ENCODE results near the gene ELOVL3. TPM values are rescaled to one million over a fixed set of nuclear protein-coding genes. Genes with fewer than 3 reads are reported as not detected.

The ELOVL3 gene
- total RNA-seq, 1 experiment from 2014 or later = 0.17 TPM

- no peak for TF ChIP-seq TCF7 (CRISPR knock-in tag; IDR thresholded peaks at IDR 0.05; ENCODE audit: low read depth)
- no peak for TF ChIP-seq ZNF532 (CRISPR knock-in tag; IDR thresholded peaks at IDR 0.05; ENCODE audit: borderline replicate concordance)
- TF ChIP-seq, protein P1, sequence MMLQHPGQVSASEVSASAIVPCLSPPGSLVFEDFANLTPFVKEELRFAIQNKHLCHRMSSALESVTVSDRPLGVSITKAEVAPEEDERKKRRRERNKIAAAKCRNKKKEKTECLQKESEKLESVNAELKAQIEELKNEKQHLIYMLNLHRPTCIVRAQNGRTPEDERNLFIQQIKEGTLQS (CRISPR knock-in tag; conservative IDR thresholded peaks at IDR 0.05) = no peak
- TF ChIP-seq RELA (CRISPR knock-in tag; IDR thresholded peaks at IDR 0.05; ENCODE audit: borderline replicate concordance) = no peak
- TF ChIP-seq SP1 (CRISPR knock-in tag; conservative IDR thresholded peaks at IDR 0.05) = no peak
- TF ChIP-seq JAZF1 (CRISPR knock-in tag; IDR thresholded peaks at IDR 0.05) = no peak
- TF ChIP-seq NR2C2 (CRISPR knock-in tag; IDR thresholded peaks at IDR 0.05) = no peak
- TF ChIP-seq GTF2I (CRISPR knock-in tag; conservative IDR thresholded peaks at IDR 0.05) = no peak
- TF ChIP-seq EMX1 (CRISPR knock-in tag; IDR thresholded peaks at IDR 0.05) = no peak
- TF ChIP-seq CBFB (CRISPR knock-in tag; IDR thresholded peaks at IDR 0.05; ENCODE audit: low read depth) = no peak
- no peak for TF ChIP-seq AFF4 (CRISPR knock-in tag; IDR thresholded peaks at IDR 0.05; ENCODE audit: borderline replicate concordance)
- TF ChIP-seq, protein P2, sequence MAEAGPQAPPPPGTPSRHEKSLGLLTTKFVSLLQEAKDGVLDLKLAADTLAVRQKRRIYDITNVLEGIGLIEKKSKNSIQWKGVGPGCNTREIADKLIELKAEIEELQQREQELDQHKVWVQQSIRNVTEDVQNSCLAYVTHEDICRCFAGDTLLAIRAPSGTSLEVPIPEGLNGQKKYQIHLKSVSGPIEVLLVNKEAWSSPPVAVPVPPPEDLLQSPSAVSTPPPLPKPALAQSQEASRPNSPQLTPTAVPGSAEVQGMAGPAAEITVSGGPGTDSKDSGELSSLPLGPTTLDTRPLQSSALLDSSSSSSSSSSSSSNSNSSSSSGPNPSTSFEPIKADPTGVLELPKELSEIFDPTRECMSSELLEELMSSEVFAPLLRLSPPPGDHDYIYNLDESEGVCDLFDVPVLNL (CRISPR knock-in tag; IDR thresholded peaks at IDR 0.05; ENCODE audit: borderline replicate concordance, low read depth) = no peak
Measured at GRCh38 chr10:102268375-102268888, 42.3 kb downstream of the ELOVL3 start (continued).

GRCh38 chr10:102269017-102269416 is 42.9 kb downstream of the ELOVL3 start:
- H3K27ac Mint-ChIP-seq = no peak overlapping the region
- no peak overlapping the region for H3K4me3 Mint-ChIP-seq
- DNase-seq (ENCODE audit: low spot score) (no peak), ATAC-seq (no peak)
- ChIA-PET CTCF (interaction anchor here (1.2 to 3.1 kb wide), 2 partner anchors 37 to 78 kb away, joined by 4 to 11 read pairs; no protein-coding TSS in a partner anchor), POLR2A (no interaction called here)
- H3K9me3 Mint-ChIP-seq = no peaks in the 10 kb centered on the region
- H3K27me3 Mint-ChIP-seq (ENCODE audit: low read depth) = no peaks in the 10 kb centered on the region
- no peaks in the 10 kb centered on the region for H3K36me3 Mint-ChIP-seq
- peaks cover 4% of the 10 kb centered on the region; the same call in 1 of the 2 replicates for H3K4me1 Mint-ChIP-seq
- TF ChIP-seq ZNF138 (CRISPR knock-in tag; conservative IDR thresholded peaks at IDR 0.05) (no peak), SMAD3 (CRISPR knock-in tag; IDR thresholded peaks at IDR 0.05; ENCODE audit: borderline replicate concordance) (no peak), CTCF (IDR thresholded peaks at IDR 0.05) (no peak), MAX (CRISPR knock-in tag; IDR thresholded peaks at IDR 0.05) (no peak), MYBL2 (CRISPR knock-in tag; IDR thresholded peaks at IDR 0.05) (no peak), SOX15 (CRISPR knock-in tag; IDR thresholded peaks at IDR 0.05) (no peak), ATF1 (CRISPR knock-in tag; IDR thresholded peaks at IDR 0.05) (no peak)
- TF ChIP-seq, protein P3, sequence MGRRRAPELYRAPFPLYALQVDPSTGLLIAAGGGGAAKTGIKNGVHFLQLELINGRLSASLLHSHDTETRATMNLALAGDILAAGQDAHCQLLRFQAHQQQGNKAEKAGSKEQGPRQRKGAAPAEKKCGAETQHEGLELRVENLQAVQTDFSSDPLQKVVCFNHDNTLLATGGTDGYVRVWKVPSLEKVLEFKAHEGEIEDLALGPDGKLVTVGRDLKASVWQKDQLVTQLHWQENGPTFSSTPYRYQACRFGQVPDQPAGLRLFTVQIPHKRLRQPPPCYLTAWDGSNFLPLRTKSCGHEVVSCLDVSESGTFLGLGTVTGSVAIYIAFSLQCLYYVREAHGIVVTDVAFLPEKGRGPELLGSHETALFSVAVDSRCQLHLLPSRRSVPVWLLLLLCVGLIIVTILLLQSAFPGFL (CRISPR knock-in tag; IDR thresholded peaks at IDR 0.05; ENCODE audit: borderline replicate concordance) = no peak
- TF ChIP-seq, protein P4, sequence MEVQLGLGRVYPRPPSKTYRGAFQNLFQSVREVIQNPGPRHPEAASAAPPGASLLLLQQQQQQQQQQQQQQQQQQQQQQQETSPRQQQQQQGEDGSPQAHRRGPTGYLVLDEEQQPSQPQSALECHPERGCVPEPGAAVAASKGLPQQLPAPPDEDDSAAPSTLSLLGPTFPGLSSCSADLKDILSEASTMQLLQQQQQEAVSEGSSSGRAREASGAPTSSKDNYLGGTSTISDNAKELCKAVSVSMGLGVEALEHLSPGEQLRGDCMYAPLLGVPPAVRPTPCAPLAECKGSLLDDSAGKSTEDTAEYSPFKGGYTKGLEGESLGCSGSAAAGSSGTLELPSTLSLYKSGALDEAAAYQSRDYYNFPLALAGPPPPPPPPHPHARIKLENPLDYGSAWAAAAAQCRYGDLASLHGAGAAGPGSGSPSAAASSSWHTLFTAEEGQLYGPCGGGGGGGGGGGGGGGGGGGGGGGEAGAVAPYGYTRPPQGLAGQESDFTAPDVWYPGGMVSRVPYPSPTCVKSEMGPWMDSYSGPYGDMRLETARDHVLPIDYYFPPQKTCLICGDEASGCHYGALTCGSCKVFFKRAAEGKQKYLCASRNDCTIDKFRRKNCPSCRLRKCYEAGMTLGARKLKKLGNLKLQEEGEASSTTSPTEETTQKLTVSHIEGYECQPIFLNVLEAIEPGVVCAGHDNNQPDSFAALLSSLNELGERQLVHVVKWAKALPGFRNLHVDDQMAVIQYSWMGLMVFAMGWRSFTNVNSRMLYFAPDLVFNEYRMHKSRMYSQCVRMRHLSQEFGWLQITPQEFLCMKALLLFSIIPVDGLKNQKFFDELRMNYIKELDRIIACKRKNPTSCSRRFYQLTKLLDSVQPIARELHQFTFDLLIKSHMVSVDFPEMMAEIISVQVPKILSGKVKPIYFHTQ (CRISPR knock-in tag; IDR thresholded peaks at IDR 0.05) = no peak
